ENCODE data around the gene APH1A.
"Not testable (repeated sequence)": the region's sequence is repeated elsewhere in the genome, so short reads cannot be mapped to it uniquely, and the experiment has no call there.

The APH1A gene

GRCh38 chr1:150226486-150226885 lies 42.3 kb downstream of the APH1A start:
- H3K4me3 Mint-ChIP-seq, result no peak overlapping the region
- H3K36me3 Mint-ChIP-seq, result peaks cover 17% of the 10 kb centered on the region
- no peak overlapping the region for H3K27ac Mint-ChIP-seq

GRCh38 chr1:150225546-150225945 lies 43.3 kb downstream of the APH1A start:
- Mint-ChIP-seq H3K9me3 (no peaks in the 10 kb centered on the region), H3K4me1 (no peaks in the 10 kb centered on the region), H3K4me3 (no peak overlapping the region), H3K27ac (no peak overlapping the region), H3K27me3 (no peaks in the 10 kb centered on the region), H3K36me3 (peaks cover 17% of the 10 kb centered on the region)

More at GRCh38 chr1:150226486-150226885, 42.3 kb downstream of the APH1A start:
- Mint-ChIP-seq H3K9me3 (no peaks in the 10 kb centered on the region), H3K27me3 (no peaks in the 10 kb centered on the region), H3K4me1 (no peaks in the 10 kb centered on the region)

- Mint-ChIP-seq H3K4me3 (no peak overlapping the region), H3K36me3 (peaks cover 16% of the 10 kb centered on the region), H3K9me3 (no peaks in the 10 kb centered on the region), H3K27ac (no peak overlapping the region), H3K4me1 (no peaks in the 10 kb centered on the region), H3K27me3 (no peaks in the 10 kb centered on the region)
These were observed 43.8 kb downstream of the APH1A start for GRCh38 chr1:150224983-150225382.

GRCh38 chr1:150221552-150221951 lies 47.3 kb downstream of the APH1A start:
- Mint-ChIP-seq H3K27ac (no peak overlapping the region), H3K9me3 (no peaks in the 10 kb centered on the region), H3K27me3 (no peaks in the 10 kb centered on the region), H3K4me1 (no peaks in the 10 kb centered on the region), H3K36me3 (peaks cover 11% of the 10 kb centered on the region), H3K4me3 (no peak overlapping the region)

- H3K36me3 Mint-ChIP-seq, H3K4me3 Mint-ChIP-seq, H3K27me3 Mint-ChIP-seq, H3K27ac Mint-ChIP-seq, H3K9me3 Mint-ChIP-seq: not testable (repeated sequence)
- H3K4me1 Mint-ChIP-seq, result peaks cover 16% of the 10 kb centered on the region
These were observed 53.0 kb downstream of the APH1A start for GRCh38 chr1:150215855-150216254.

All from activated naive CD4-positive, alpha-beta T cell treated with anti-CD3 and anti-CD28 coated beads, Interleukin-2, amount 50 U/mL, for 24 hours (primary cell).